ENCODE measurements around the gene EXOC1.
A peak's percentile ranks its signal among the peaks of the same experiment; 100 is the strongest.

Gene EXOC1

DNA sequence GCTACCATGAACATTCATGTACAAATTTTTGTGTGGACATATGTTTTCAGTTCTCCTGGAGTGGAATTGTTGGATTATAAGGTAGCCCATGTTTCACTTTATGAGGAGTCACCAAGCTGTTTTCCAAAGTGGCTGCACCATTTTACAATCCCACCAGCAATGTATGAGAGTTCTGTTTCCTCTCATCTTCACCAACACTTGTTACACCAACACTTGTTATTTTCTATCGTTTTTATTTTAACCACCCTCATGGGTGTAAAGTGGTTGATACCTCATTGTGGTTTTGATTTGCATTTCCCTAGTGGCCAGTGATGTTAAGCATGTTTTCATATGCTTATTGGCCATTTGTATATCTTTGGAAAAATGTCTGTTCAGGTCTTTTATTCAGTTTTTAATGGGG lies 4.1 kb downstream of the EXOC1 start:
- no peak for DNase-seq (ENCODE audit: insufficient read length)
- TF ChIP-seq TAF1 (IDR thresholded peaks at IDR 0.05; ENCODE audit: borderline replicate concordance, low read depth, low read length) (no peak), POLR2AphosphoS5 (IDR thresholded peaks at IDR 0.05; ENCODE audit: low read depth, low read length) (no peak), POLR2A (IDR thresholded peaks at IDR 0.05; ENCODE audit: low read depth, low read length) (no peak)
- no peak for FAIRE-seq

DNA sequence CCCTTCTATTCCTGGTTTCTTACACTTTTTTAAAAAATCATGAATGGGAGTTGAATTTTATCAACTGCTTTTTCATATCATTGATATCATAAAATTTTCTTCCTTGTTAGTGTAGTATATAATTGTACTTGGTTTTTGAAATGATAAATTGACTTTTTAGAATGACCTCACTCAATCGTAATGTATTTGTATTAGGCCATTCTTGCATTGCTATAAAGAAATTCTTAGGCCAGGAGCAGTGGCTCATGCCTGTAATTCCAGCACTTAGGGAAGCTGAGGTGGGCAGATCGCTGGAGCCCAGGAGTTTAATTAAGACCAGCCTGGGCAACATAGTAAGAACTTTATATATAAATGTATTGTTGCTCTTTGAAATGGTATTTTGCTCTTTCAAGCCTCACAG lies 6.3 kb downstream of the EXOC1 start:
- FAIRE-seq (no peak), DNase-seq (ENCODE audit: insufficient read length) (no peak)
- no peak for TF ChIP-seq POLR2AphosphoS5 (IDR thresholded peaks at IDR 0.05; ENCODE audit: low read depth, low read length)
- TF ChIP-seq POLR2A (IDR thresholded peaks at IDR 0.05; ENCODE audit: low read depth, low read length): no peak
- no peak for TF ChIP-seq TAF1 (IDR thresholded peaks at IDR 0.05; ENCODE audit: borderline replicate concordance, low read depth, low read length)

DNA sequence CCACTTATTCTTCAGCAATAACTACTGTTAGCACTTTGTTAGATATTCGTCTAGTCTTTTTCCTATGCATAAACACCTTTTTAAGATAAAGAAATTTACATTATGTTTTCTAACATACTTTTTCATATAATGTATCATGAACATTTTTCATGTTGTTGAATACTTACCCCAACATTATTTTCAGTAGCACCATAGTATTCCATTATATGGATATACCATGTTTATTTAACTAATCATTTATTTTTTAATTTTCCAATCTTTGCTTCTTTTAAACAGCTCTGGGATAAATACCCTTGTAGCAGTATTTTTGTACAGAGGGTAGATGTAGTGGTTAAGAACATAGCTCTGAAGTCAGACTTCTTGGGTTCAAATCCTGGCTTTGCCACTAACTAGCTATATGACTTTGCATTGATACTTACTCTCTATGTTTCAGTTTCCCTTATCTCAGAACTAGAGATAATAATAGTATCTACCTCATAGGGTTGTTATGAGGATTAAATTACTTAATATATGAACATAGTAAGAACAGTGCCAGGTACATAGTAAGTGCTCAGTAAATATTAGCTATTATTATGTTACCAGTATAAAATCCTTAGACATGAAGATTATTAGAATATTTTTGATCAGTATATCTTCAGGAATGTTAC lies 11.3 kb downstream of the EXOC1 start:
- TF ChIP-seq POLR2A (IDR thresholded peaks at IDR 0.05; ENCODE audit: low read depth, low read length) (no peak), TAF1 (IDR thresholded peaks at IDR 0.05; ENCODE audit: borderline replicate concordance, low read depth, low read length) (no peak), POLR2AphosphoS5 (IDR thresholded peaks at IDR 0.05; ENCODE audit: low read depth, low read length) (no peak)
- FAIRE-seq (no peak), DNase-seq (ENCODE audit: insufficient read length) (no peak)

DNA sequence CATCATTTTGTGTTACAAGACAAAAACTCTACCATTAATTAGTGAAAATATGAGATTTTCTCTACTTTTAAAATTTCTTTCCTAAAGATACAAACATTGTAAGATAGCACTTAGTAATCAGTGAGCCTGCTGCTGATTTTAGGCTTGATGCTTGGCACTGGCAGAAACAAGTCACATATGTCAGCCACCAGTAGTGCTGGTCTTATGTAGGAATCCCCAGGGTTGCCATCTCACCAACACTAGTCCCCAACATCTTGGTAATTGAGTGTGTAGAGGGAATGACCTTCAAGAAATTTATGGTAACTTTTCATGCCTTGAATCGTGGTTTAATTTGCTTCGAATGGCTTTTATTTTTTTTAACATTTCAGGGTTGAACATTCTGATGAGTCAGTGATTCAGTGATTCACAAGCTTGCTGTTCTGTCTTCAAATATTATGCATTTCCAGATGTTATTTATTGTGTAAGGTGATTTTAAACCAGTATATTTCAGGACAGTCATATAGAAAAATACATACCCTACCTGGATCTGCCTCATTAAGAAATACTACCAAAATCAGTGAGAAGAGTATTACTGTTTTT lies 11.9 kb downstream of the EXOC1 start:
- TF ChIP-seq POLR2A (IDR thresholded peaks at IDR 0.05; ENCODE audit: low read depth, low read length): no peak
- TF ChIP-seq TAF1 (IDR thresholded peaks at IDR 0.05; ENCODE audit: borderline replicate concordance, low read depth, low read length): no peak
- TF ChIP-seq POLR2AphosphoS5 (IDR thresholded peaks at IDR 0.05; ENCODE audit: low read depth, low read length): no peak
- FAIRE-seq (peak; percentile 36), DNase-seq (ENCODE audit: insufficient read length) (no peak)

DNA sequence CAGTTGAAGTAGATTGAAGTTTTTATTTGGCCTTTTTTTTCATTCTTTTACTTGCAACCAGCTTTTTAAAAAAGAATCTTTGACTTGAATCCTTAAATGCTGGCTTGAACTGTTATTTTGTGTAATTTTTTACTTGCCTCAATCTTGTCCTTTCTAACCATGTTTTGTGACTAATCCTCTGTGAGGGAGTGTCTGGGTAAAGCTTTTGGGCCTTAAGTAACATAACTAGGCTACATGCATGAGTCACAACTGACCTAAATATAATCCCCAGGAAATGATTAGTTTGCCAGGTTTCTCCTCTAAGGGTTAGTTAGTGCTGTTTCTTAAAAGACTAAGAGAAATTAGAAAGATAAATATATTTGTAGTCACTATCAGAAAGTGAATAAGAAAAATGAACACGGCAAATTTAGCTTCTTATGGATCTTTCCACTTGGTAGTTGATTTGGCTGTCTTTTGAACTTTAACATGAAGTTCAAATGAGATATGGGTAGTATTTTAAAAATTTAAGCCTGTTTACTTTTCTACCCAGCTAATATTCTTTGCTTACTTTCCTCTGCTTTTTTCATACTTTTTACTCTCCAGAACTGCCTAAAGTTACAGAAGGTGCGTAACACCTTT lies 13.0 kb downstream of the EXOC1 start:
- FAIRE-seq (no peak), DNase-seq (ENCODE audit: insufficient read length) (no peak)
- TF ChIP-seq POLR2A (IDR thresholded peaks at IDR 0.05; ENCODE audit: low read depth, low read length) (no peak), POLR2AphosphoS5 (IDR thresholded peaks at IDR 0.05; ENCODE audit: low read depth, low read length) (no peak), TAF1 (IDR thresholded peaks at IDR 0.05; ENCODE audit: borderline replicate concordance, low read depth, low read length) (no peak)

DNA sequence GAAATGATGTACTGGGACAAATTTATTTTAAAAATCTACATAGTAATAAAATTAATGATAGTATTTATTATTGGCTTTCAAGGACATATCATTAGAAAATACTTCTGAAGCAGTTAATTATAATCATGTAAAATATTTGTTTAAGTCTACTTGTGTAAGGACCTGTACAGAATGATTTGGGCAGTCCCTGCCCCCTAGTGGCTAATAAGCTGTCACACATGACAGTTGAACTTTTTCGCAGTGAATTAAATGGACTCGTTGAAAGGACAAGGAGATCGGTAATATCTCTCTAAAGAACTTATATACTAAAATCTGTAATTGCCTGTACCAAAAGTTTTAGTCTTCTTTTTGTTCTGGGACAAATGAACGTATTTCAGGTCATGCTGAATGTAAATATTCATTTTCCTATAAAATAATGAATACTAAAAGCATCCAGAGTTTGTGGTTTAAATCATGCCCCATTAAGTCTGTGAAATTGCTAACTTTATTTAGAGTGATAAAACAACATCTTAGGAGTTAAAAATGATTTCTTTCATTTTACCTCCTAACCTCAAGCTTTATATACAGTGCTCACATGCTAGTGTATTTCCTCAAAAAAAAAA lies 13.6 kb downstream of the EXOC1 start:
- DNase-seq (ENCODE audit: insufficient read length): no peak
- FAIRE-seq: peak; percentile 67
- no peak for TF ChIP-seq POLR2AphosphoS5 (IDR thresholded peaks at IDR 0.05; ENCODE audit: low read depth, low read length)
- TF ChIP-seq POLR2A (IDR thresholded peaks at IDR 0.05; ENCODE audit: low read depth, low read length): no peak
- no peak for TF ChIP-seq TAF1 (IDR thresholded peaks at IDR 0.05; ENCODE audit: borderline replicate concordance, low read depth, low read length)

DNA sequence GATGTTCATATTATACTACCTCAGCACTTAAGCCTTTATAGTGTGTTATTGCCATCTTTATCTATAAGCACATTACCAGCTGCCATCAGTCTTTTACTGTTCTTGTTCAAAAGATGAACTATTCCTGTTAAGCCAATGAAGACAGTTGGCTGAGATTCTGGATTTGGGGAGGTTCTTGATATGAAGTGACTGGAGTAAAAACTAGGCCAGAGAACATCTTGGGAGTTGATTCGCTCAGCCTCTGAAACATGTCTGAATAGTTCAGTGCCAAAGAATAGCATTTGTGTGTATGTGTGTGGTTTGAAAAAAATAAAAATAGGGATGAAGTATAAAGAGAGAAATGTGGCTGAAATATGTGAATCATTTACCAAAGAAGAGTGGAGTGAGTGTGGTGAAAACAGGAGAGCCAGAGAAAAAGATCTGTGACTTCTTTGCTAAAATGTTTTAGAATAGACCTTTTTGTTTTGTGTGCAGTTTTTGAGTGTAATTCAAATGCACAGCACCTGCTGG lies 15.2 kb downstream of the EXOC1 start:
- DNase-seq (ENCODE audit: insufficient read length): no peak
- FAIRE-seq: no peak
- no peak for TF ChIP-seq POLR2A (IDR thresholded peaks at IDR 0.05; ENCODE audit: low read depth, low read length)
- TF ChIP-seq TAF1 (IDR thresholded peaks at IDR 0.05; ENCODE audit: borderline replicate concordance, low read depth, low read length): no peak
- TF ChIP-seq POLR2AphosphoS5 (IDR thresholded peaks at IDR 0.05; ENCODE audit: low read depth, low read length): no peak

DNA sequence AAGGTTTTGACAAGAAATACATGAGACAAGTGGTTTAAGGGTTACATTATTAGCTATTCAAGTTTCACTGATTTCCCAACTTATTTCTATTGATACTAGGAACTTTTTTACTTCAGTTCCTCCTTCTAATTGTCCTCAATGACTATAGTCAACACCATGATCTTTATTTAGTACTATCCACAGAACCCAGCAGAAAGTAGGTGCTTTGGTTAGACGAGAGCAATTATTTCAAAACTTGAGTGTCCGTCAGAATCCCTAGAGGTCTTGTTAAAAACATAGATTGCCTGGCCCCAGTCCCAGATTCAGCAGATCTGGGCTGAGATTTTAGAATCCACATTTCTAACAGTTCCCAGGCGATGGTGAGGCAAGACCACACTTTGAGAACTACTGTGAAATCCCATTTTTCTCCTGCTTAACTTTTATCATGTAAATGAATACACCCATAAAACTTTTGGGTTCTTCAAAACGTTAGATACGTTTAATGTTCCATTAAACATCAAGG lies 17.9 kb downstream of the EXOC1 start:
- FAIRE-seq: no peak
- TF ChIP-seq POLR2AphosphoS5 (IDR thresholded peaks at IDR 0.05; ENCODE audit: low read depth, low read length): no peak
- TF ChIP-seq TAF1 (IDR thresholded peaks at IDR 0.05; ENCODE audit: borderline replicate concordance, low read depth, low read length): no peak
- no peak for TF ChIP-seq POLR2A (IDR thresholded peaks at IDR 0.05; ENCODE audit: low read depth, low read length)

DNA sequence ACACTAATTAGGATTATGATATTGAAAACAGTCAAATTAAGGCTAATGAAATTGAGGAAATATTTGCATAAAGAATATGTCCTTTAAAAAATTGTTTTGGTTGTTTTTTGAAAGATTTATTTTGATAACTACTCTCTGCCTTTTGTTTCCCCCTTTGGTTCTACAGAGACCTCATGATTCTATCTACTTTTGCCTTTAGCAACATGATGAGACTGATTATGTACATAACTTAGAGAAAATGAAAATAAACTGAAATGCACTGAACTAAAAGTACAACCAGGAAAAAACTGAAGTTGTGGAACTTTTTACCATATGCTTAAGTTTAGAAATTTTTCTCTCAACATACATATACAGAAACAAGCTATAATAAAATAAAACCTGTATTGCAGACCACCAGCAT lies 21.4 kb downstream of the EXOC1 start:
- FAIRE-seq (no peak), DNase-seq (ENCODE audit: insufficient read length) (no peak)
- TF ChIP-seq POLR2A (IDR thresholded peaks at IDR 0.05; ENCODE audit: low read depth, low read length) (no peak), TAF1 (IDR thresholded peaks at IDR 0.05; ENCODE audit: borderline replicate concordance, low read depth, low read length) (no peak), POLR2AphosphoS5 (IDR thresholded peaks at IDR 0.05; ENCODE audit: low read depth, low read length) (no peak)

More for the DNA sequence above, 17.9 kb downstream of the EXOC1 start:
- no peak for DNase-seq (ENCODE audit: insufficient read length)

DNA sequence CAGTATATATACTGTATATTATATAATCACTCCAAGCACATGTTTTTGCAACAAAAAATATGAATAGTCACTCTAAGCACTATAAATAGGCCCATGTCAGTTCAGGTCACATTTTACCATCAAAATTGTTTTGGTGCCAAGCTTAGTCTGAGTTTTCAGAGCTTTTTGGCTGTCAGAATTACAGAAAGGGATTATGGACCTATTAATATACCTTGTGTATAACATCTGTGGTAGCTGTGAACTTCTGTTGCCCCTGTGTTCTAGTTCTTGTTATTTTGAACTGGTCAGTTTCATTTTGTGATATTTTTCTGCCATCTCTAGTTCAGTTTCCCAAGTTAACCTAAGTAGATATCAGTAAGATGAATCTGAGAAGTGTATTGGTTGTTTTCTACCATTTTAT lies 22.9 kb downstream of the EXOC1 start:
- no peak for TF ChIP-seq POLR2A (IDR thresholded peaks at IDR 0.05; ENCODE audit: low read depth, low read length)
- FAIRE-seq: peak; percentile 33
- DNase-seq (ENCODE audit: insufficient read length): no peak

DNA sequence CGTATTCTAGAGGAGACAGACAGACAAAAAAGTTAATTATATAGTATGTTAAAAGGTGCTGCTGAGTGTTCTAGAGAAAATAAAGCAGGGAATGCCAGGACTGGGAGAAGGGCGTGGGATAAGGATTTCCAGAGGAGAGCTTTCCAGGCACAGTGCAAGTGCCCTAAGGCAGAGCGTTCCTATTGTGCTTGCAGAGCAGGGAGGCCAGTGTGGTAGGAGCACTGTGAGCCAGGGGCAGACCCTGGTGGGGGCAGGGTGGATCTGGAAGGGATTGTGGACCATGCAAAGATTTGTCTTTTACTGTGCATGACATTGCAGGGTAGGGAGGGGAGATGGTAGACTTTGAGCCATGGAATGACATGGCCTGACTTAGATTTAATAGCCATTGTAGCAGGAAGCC lies 25.8 kb downstream of the EXOC1 start:
- TF ChIP-seq TAF1 (IDR thresholded peaks at IDR 0.05; ENCODE audit: borderline replicate concordance, low read depth, low read length): no peak
- TF ChIP-seq POLR2A (IDR thresholded peaks at IDR 0.05; ENCODE audit: low read depth, low read length): no peak
- TF ChIP-seq POLR2AphosphoS5 (IDR thresholded peaks at IDR 0.05; ENCODE audit: low read depth, low read length): no peak
- no peak for DNase-seq (ENCODE audit: insufficient read length)
- FAIRE-seq: no peak
